ENCODE measurements around the gene TXNDC2. TPM values are rescaled to one million over a fixed set of nuclear protein-coding genes. Genes with fewer than 3 reads are reported as not detected.

Gene TXNDC2
- polyA plus RNA-seq, 3 donors, result 0.10 to 0.36 TPM; not detected in 1

- Mint-ChIP-seq H3K4me1 (peaks cover 28% of the 10 kb centered on the region), H3K27me3 (ENCODE audit: low read depth in 3 of 3) (peaks cover 0 to 2% (median 0%) of the 10 kb centered on the region in 3 donors), H3K4me3 (no peak overlapping the region), H3K27ac (peak overlapping the region in 1 of 7 donors; percentile 13), H3K36me3 (peaks cover 17 to 38% of the 10 kb centered on the region in 2 donors), H3K9me3 (peaks cover 0 to 2% (median 0%) of the 10 kb centered on the region in 7 donors)
- peaks cover 100% of the 10 kb centered on the region for H4K20me1 ChIP-seq (ENCODE audit: insufficient read depth, low read length)
- H3K4me2 ChIP-seq (replicated peaks; ENCODE audit: extremely low read depth, low read length, poor library complexity, severe bottlenecking), result no peak overlapping the region
- H3K27me3 ChIP-seq (ENCODE audit: control insufficient read depth in 2 of 2, insufficient read depth in 2 of 2, low read length in 2 of 2), result no peaks in the 10 kb centered on the region
- peaks cover 99% of the 10 kb centered on the region for H3K79me2 ChIP-seq (ENCODE audit: insufficient read depth, low read length)
- peaks cover 5 to 20% of the 10 kb centered on the region in 2 donors for H3K4me1 ChIP-seq (ENCODE audit: control insufficient read depth in 1 of 2, insufficient read depth in 2 of 2, low read length in 2 of 2)
- no peak overlapping the region for H3K9ac ChIP-seq (ENCODE audit: insufficient read depth, low read length, poor library complexity, severe bottlenecking)
- H3K9me3 ChIP-seq (replicated peaks in 1 of 2; ENCODE audit: control insufficient read depth in 1 of 2, insufficient read depth in 1 of 2, low read length in 2 of 2), result no peaks in the 10 kb centered on the region
- no peak overlapping the region for H3K4me3 ChIP-seq (replicated peaks in 1 of 3; ENCODE audit: low read depth in 2 of 3, low read length in 3 of 3)
- H2AFZ ChIP-seq (ENCODE audit: insufficient read depth, low read depth, low read length, poor library complexity, severe bottlenecking), result no peak overlapping the region
- H3K27ac ChIP-seq (ENCODE audit: low read depth in 1 of 2, low read length in 2 of 2), result peak overlapping the region in 1 of 2 donors; percentile 52
- intact Hi-C loops (cut with micrococcal nuclease), result no loop called here
- peaks cover 26 to 38% of the 10 kb centered on the region in 2 donors for H3K36me3 ChIP-seq (replicated peaks in 1 of 2; ENCODE audit: control insufficient read depth in 1 of 2, insufficient read depth in 2 of 2, low read length in 2 of 2)
- no peak for DNase-seq
- no peak for TF ChIP-seq CTCF (IDR thresholded peaks at IDR 0.05)
- WGBS (ENCODE audit: insufficient coverage), result no CpG with 5 or more reads among the region's 1 CpG
Observed at GRCh38 chr18:9931146-9931545, 45.4 kb downstream of the TXNDC2 start.

GRCh38 chr18:9931678-9932077 is 45.9 kb downstream of the TXNDC2 start:
- H3K9me3 Mint-ChIP-seq, result peaks cover 0 to 2% (median 0%) of the 10 kb centered on the region in 7 donors
- H3K4me1 Mint-ChIP-seq, result peaks cover 25% of the 10 kb centered on the region
- no peaks in the 10 kb centered on the region for H3K9me3 ChIP-seq (replicated peaks in 1 of 2; ENCODE audit: control insufficient read depth in 1 of 2, insufficient read depth in 1 of 2, low read length in 2 of 2)
- H3K4me3 ChIP-seq (replicated peaks in 1 of 3; ENCODE audit: low read depth in 2 of 3, low read length in 3 of 3), result no peak overlapping the region
- H3K27me3 Mint-ChIP-seq (ENCODE audit: low read depth in 3 of 3), result peaks cover 0 to 2% (median 0%) of the 10 kb centered on the region in 3 donors
- H3K4me2 ChIP-seq (replicated peaks; ENCODE audit: extremely low read depth, low read length, poor library complexity, severe bottlenecking), result no peak overlapping the region
- H3K27me3 ChIP-seq (ENCODE audit: control insufficient read depth in 2 of 2, insufficient read depth in 2 of 2, low read length in 2 of 2), result no peaks in the 10 kb centered on the region
- WGBS (ENCODE audit: insufficient coverage), result 50% methylated on average over 2 of the region's 5 CpGs
- peaks cover 100% of the 10 kb centered on the region for H4K20me1 ChIP-seq (ENCODE audit: insufficient read depth, low read length)
- H3K9ac ChIP-seq (ENCODE audit: insufficient read depth, low read length, poor library complexity, severe bottlenecking), result no peak overlapping the region
- peak overlapping the region in 5 of 7 donors; percentile 13 to 79 (median 72) for H3K27ac Mint-ChIP-seq
- peaks cover 22 to 43% of the 10 kb centered on the region in 2 donors for H3K36me3 Mint-ChIP-seq
- peaks cover 98% of the 10 kb centered on the region for H3K79me2 ChIP-seq (ENCODE audit: insufficient read depth, low read length)
- H3K36me3 ChIP-seq (replicated peaks in 1 of 2; ENCODE audit: control insufficient read depth in 1 of 2, insufficient read depth in 2 of 2, low read length in 2 of 2), result peaks cover 31 to 44% of the 10 kb centered on the region in 2 donors
- H3K27ac ChIP-seq (ENCODE audit: low read depth in 1 of 2, low read length in 2 of 2), result peak overlapping the region in 1 of 2 donors; percentile 52
- intact Hi-C loops (cut with micrococcal nuclease), result no loop called here
- H3K4me1 ChIP-seq (ENCODE audit: control insufficient read depth in 1 of 2, insufficient read depth in 2 of 2, low read length in 2 of 2), result peaks cover 5 to 20% of the 10 kb centered on the region in 2 donors
- H2AFZ ChIP-seq (ENCODE audit: insufficient read depth, low read depth, low read length, poor library complexity, severe bottlenecking), result no peak overlapping the region
- no peak overlapping the region for H3K4me3 Mint-ChIP-seq
- no peak for TF ChIP-seq CTCF (IDR thresholded peaks at IDR 0.05)
- DNase-seq, result no peak
